T-helper 2 cell treated with Interferon-gamma antibody and Interleukin-4, amounts not matched to agents 100 ng/mL and 5 ng/mL, for 36 hours (primary cell): ENCODE measurements around the gene SPOCD1. TPM values are rescaled to one million over a fixed set of nuclear protein-coding genes. Genes with fewer than 3 reads are reported as not detected.

Experiments used
- intact Hi-C: fragments of 100-400 bp; cut with micrococcal nuclease; formaldehyde crosslinking; loops from one replicate; pipeline ENCODE4 v1.15.1; 2023
- total RNA-seq: library from RNA; stranded (reverse); gene quantifications from 2 replicates; pipeline ENCODE4 v1.2.3, GENCODE V29; 2022

SPOCD1 gene
- total RNA-seq, 1 donor from 2014 or later: not detected

DNA sequence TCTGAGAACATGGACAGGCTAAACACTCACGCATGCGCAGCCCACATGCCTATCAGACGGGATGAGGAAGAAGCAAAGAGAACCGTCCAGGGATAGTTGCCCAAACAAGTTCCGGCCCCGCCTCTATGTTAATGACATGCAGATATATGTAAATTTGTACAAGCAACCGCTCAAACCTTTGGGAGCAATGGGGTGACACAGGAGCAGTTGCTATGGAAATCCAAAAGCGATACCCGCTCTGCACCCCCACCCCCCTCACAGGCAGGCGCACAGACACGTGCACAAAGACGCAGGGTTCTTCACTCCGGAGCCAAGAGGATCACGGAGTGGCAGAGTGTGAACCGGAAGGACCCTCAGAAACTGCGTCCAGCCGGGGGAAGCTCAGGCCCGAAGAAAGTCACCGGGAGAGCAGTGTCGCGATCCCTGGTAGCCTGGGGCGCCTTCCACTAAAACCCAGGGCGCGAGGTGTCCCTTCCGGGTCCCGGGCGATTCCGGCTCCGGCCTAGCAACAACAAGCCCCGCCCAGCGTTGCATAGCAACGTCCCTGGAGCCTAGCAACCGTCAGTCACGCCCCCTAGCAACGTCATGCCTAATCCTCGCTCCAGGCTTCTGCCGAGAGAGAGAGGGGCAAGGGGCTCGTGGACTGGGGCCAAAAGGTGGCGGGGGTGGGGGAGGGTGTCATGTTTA lies 27.5 kb downstream of the SPOCD1 start:
- intact Hi-C loops: loop anchor here (1.0 to 5.0 kb wide), 4 partner anchors 25 to 226 kb away; partner anchors contain the start of gene PEF1

DNA sequence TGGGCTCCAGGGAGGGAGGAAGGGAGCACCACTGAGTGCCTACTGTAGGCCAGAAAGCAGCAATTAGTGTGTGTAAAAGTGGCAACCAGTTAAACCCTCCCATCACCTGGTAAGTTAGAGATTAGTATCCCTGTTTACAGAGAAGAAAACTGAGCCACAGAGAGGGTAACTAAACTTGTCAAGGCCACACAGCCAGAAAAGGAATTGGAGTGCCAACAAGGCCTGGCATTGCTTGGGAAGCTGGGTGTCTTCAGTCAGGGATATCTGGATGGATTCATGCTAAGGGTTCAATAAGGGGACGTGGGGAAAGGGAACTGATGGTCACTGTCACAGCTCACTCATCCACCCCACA lies 28.1 kb downstream of the SPOCD1 start:
- intact Hi-C loops: loop anchor here (1.0 to 5.0 kb wide), 4 partner anchors 24 to 225 kb away; partner anchors contain the start of gene PEF1

DNA sequence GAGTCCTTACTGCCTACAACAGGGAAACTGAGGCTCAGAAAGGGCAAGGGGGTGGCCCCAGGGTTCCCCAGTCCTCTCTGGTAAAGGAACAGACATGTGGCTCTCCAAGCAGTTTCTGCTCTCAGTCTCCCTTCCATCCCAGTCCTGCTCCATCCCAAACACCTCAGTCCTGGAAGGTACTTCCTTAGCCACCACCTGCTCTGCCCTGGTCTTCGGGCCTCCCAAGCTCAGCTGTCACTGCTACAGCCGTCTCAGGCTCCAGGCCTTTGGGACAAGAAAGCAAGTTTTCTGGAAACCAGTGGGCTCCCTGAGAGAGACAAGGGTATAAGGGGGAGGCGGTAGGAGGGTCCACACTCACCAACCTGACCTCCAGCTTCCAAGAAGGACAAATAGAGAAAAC lies 28.6 kb downstream of the SPOCD1 start:
- intact Hi-C loops: loop anchor here (5.0 kb wide), 2 partner anchors 145 to 225 kb away; partner anchors contain the start of gene PEF1

DNA sequence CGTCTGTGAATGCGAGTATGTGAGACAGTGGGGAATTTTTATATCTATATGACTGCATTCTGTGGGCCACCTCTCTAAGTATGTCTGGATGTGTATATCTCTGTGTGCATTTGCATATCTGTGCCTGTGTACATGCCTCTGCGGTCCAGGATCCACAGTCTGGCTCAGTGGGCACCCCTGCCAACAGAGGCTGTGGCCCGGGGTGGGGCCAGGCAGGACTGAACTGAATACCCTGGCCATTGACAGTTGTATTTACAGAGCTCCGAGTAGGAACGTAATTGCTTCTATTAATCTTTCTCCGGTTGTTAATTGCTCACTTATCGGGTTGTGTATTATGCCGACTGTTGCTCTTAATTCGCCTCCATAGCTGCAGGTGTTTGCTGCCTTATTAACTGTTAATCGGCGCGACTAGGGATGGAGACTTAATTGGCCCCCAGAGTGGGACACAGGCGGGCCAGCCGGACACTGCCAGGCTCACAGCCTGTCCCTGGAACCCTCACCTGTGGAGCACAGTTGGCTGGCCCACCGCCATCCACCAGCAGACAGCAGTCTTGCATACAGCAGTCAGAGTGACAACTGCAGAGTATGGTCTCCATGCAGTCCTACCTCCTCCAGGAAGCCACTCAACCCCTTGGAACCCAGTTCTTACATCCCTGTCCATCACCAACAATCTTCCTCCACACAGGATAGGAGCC lies 29.3 kb downstream of the SPOCD1 start:
- intact Hi-C loops: loop anchor here (5.0 kb wide), 2 partner anchors 144 to 224 kb away; partner anchors contain the start of gene PEF1

DNA sequence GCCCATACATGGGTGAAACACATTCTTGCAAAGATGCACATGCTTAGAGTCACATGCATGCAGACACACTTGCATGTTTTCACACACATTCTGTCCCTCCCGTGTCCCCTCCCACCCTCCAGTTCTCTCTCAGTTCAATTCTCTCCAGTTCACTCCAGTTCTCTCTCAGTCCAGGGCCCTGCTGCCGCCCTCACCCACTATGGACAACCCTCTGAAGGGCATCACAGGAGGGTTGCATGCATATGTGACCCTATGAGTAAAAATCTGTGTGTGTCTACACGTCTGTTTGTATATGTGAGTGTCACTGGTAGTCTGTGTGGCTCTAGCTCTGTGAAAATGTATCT lies 29.9 kb downstream of the SPOCD1 start:
- intact Hi-C loops: loop anchor here (5.0 kb wide), 2 partner anchors 144 to 224 kb away; partner anchors contain the start of gene PEF1

DNA sequence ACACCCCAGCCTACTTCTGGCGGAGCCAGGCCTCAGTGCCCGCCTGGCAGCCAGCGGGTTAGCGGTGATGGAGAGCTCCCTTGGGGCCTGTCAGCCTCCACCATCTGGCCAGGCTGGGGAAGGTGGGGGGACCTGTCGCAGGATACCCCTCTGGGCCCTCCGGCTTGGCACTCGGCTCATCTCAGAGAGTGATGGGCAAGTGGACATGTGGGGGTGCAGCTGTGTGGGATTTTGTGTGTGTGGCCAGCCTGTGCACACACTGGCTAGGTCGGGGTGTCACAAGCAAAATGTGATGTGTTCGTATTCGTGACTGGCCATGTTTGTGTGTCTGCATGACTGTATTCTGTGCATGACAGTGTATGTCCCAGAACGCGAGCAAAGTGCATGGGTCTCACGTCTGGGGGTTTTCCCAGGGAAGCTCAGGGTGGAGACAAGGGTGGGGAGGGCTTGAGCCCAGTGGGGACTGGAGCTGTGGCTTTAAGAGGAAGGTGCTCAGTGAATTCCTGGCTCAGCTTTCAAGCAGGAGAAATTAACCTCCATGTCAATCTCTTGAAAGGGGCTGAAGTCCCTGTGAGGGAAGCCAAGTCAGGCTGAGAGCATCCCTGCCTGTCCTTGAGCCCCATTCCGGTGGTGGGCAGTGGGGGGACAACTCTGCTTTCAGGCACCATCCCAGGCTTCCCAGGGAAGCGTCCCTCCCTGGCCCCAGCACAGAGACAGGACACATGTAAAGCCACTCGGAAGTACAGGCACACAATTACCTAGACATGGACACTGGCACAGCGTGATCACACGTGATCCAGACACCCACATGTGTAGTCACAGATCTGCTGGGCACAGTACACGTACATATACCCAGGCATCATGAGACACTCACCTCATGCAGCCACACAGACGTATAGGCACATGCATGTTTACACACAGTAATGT lies 30.5 kb downstream of the SPOCD1 start:
- intact Hi-C loops: loop anchor here (5.0 kb wide), 2 partner anchors 143 to 223 kb away; partner anchors contain the start of gene PEF1

DNA sequence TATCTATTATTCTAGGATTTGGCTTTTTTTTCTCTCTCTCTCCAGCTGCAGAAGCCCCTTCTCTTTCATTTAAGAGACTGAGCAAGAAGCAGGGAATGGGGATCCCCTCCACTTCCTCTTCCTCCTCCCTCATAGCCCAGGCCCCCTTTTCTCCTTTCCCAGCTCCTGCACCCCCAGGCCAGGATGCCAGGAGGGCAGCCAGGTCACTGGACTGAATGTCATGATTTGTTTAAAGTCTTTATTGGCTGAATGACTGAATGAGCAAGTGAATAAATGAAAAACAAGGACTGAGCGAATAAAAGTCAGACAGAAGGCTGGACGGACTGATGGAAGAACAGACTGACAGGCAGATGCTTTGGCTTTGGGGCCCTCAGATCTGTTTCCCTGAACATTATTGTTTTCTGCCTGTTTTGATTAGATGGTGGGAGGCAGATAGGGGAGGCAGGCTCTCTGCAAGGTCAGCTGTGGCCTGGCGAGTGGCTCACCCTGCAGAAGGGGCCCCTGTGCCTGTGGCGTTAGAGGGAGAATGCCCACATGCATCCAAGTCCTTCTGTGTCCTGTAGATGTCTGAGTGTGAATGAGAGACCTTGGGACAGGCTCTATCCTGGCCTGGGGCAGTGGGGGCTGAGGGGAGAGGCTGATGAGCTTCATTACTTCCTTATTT lies 31.3 kb downstream of the SPOCD1 start:
- intact Hi-C loops: loop anchor here (5.0 kb wide), 2 partner anchors 142 to 222 kb away; partner anchors contain the start of gene PEF1

DNA sequence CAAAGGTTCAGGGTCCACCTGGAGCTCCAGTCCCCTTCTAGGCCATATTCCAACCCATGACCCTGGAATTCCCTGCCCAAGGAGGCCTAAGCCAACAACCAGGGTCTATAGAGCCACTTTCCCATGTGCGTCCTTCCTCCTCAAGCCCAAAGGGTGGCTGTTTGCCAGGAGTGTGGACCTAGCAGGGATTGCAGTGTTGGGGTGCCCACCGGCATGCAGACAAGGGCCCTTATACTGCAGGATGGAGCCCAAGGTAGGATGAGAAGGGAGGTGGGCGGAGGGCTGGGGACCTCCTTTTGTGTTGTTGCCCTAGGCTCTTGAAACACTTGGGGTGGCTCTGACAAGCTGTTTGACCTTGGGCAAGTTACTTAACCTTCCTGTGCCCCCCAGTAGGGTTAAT lies 32.0 kb downstream of the SPOCD1 start:
- intact Hi-C loops: no loop called here

DNA sequence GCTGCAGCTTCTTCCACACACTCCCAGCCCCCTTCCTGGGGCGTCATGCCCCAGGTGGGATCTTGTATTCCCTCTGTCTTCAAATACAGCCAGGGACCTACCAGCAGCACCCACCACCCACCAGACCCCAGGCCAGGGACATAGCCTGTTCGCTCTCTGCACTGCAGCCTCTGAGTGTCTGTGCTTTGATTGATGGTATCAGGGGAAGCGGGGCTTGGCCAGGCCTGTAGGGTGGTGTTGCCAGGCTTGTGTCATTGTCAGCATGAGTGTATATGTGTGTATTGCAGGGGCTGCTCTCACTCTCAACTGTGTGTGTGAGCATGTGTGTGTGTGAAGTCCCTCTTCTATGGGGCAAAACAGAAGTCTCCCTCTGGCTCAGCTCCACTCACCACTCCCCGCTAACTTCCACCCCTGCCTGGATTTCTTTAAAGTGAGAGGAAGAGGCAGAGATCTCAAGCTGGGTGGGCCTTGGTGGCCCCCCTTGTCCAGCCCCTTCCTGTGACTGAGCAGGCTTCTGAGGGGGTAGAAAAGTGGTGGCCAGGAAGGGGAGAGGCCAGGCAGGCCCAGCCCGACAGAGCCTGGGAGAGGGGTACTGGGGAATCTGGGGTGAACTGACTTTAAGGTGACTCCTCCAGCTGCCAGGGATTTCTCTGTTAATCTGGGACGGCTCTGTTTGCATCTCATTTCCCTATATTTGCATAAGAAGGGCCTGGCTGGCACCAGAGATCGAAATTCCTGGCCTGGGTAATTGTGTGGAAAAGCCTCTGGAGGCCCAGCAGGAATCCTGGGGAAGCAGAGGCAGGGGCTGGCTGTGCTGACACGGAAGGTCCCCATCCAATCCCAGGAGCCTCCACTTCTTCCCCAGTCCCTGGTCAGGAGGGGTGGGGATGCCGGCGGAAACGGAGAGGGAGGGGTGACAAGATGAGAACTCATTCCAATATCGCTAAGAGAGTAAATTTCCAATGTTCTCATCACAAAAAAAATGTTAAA lies 33.1 kb downstream of the SPOCD1 start:
- intact Hi-C loops: no loop called here

DNA sequence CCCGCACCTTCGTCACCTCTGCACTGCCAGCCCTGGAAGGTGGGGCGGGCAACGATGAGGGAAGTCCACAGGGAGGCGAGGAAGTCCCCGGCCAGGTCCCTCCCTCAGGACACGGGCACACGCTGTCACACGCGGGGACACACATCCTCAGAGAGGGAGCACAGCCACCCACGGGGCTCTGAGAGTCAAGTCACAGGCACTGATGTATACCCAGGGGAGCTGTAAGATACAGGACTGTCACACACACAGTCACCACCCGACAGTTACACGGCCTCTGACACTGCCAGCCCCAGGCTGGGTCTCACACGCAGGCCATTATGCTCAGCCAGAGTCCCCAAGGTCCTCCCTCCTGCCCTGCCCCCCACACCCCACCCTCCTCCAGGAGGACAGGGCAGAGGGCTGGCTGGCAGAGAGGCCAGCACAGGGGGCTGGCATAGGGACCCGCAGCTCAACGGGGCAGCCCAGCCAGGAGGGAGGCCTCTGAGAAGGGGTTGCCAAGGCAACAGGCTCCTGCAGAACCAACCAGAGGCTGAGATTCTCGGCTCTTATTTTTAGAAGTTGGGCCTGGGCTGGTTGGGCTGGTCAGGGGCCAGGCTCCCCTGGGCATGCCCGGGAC lies 34.0 kb downstream of the SPOCD1 start:
- intact Hi-C loops: no loop called here

DNA sequence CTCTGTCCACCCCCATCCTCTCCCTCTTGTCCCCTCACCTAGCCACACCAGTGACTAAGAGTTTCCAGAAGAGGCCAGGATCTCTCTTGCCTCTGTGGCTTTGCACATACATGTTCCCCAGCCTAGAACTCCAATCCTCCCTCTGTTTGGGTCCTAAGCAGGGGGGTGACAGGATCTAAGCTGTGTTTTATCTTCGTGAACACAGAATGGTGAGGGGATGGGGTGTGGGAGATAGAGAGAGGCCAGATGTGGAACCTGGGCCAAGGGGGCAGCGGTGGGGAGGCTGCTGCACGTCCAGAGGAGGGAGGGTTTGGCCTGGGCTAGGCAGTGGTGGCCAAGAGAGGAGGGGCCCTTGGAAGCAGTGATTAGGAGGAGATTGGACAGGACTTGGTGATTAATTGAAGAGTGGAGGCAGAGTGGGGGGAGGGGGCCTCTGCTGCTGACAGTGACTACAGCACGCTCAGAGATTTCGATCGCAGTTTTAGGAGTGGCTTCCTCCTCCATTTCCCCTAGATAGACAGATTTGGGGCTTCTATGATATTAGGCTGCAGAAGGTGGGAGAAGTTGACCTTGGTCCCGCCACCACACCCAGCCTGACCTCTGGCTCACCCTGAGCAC lies 34.6 kb downstream of the SPOCD1 start:
- intact Hi-C loops: no loop called here

DNA sequence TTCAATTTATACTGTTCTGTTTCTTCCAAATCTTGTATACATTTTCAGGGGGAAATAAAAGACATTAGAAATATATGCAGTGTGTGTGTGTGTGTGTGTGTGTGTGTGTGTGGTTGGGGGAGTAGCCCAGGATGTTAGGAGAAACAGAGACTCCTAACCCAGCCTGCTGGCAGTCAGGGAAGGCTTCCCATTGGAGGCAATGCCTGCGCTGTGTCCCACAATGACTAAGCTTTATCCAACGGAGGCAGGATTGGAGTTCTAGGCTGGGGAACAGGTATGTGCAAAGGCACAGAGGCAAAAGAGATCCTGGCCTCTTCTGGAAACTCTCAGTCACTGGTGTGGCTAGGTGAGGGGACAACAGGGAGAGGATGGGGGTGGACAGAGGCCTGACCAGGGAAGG lies 35.2 kb downstream of the SPOCD1 start:
- intact Hi-C loops: no loop called here

DNA sequence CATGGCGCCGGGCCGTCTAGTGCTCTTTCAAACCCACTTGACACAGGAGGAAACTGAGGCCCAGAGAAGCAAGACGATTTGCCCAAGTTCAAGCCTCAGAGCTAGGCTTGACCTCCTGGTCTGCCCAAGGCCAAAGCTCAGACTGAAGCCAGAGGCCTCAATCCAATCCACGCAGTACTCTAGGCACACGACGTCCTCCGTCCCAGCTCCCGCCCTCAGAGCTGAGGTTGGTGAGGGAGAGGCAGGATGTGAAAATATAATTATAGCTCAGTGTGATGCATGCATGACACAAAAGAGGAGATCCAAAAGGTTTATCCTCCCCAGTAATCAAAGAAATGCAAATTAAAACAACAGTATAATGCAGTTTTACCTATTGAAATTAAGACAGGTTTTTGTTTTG lies 36.1 kb downstream of the SPOCD1 start:
- intact Hi-C loops: no loop called here

DNA sequence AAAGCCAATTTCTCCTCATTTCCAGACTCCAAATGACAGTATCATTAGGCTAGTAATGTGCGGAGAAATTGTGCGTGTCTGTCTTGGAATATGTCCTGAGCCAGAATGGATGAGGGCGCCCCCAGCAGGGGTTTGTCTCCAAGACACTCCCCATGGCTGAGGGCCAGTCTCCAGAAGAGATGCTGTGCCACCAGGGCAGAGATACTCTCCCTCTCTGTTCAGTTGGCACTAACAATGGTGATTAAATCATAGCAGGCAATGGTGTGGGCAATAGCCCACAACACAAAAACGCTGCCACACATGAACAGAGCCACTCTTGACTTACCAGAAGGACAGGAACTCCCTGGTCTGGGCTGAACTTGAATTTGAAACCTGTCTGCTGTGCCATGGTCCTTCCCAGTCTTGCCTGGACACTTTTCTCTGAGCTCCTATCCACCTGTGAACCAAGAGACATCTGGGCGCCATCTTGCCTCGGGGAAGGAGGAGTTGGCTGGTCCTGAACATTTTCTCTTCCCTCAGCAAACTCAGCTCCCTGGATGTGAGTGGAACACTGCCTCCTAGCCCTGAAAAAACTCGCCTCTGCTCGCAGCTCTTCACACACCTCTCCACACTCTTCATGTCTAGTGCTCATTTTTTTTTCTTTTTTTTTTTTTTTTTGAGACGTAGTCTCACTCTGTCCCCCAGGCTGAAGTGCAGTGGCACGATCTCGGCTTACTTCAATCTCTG lies 36.9 kb downstream of the SPOCD1 start:
- intact Hi-C loops: no loop called here

DNA sequence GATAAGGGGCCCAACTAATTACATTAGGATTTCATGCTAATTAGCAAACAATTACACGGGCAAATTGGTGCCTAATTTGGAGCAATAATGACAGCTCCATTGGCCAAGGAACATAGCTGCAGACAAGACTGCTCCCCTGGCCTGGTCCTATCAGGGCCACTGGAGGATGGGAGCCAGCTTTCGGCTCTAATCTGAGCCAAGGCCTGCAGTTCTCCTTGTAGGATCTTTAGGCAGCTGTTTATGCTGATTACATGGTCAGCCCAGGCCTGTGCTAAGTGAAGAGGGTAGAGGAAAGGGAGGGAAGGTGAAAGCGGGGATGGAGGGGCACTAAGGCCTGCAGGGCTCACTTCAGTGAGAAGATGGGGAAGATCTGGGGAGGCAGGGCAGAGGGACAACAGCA lies 39.3 kb downstream of the SPOCD1 start:
- intact Hi-C loops: no loop called here

DNA sequence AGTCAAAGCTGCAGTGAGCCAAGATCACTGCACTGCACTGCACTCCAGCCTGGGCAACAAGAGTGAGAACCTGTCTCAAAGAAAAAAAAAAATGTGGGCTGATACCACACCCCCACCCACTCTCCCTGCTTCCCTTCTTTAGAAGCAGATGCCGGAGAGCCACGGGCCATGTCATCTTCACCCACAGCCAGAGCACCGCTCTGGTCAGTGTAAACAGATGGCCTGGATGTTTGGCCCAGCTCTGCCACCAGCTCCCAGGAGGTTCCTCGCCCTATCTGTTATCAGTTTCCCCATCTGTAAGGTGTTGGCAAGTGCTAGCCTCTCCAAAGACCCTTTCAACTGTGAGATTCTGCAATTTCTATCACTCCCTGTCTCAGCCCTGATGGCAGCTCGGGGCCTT lies 39.8 kb downstream of the SPOCD1 start:
- intact Hi-C loops: no loop called here

DNA sequence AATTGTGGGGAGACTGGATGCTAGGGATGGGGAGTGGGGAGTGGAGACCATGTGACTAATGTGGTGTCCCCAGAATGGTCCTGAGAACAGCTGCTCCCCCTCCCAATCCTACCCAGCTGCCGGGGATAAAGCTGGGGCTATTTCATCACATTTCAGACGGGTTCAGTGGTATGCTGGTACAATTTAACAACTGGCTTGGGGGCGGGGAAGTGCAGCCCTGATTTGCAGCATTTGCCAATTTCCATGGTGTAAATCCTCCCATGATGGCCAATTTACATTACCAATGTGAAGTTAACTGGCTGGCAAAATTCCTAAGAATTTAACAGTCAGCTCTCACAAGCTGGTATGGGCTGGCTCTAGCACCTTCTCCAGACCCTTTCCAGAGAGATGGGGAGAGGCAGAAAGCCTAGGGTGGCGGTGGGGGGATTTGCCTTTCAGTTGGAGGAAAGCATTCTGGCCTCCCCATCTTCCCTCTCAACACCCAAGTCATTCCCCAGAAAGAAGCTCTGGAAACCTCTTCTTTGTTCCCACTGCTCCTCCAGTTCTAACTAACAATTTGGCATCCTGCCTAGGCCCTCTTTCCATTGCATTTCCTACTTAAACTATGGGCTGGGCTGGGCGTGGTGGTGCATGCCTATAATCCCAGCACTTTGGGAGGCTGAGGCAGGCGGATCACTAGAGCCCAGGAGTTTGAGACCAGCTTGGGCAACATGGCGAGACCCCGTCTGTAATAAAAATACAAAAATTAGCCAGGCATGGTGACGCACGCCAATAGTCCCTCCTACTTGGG lies 40.4 kb downstream of the SPOCD1 start:
- intact Hi-C loops: no loop called here

DNA sequence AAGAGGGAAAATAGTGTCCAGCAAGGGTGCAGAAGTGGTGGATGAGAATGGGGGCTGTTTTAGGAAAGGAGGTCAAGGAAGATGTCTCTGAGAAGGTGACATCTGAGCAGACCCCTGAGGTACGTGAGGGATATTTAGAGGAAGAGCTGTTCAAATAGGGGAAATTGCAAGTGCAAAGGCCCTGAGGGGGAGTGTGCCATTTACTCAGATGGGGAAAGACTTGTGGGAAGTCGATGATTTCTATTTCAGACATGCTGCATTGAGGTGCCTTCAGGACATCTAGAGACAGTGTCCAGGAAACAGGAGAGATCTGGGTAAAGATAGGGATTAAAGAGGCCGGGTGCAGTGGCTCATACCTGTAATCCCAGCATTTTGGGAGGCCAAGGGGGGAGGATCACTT lies 41.3 kb downstream of the SPOCD1 start:
- intact Hi-C loops: no loop called here
